Measurements from ENCODE around the gene CPOX.
A peak's percentile ranks its signal among the peaks of the same experiment; 100 is the strongest.
"Not testable (repeated sequence)": the region's sequence is repeated elsewhere in the genome, so short reads cannot be mapped to it uniquely, and the experiment has no call there.

Gene CPOX

DNA sequence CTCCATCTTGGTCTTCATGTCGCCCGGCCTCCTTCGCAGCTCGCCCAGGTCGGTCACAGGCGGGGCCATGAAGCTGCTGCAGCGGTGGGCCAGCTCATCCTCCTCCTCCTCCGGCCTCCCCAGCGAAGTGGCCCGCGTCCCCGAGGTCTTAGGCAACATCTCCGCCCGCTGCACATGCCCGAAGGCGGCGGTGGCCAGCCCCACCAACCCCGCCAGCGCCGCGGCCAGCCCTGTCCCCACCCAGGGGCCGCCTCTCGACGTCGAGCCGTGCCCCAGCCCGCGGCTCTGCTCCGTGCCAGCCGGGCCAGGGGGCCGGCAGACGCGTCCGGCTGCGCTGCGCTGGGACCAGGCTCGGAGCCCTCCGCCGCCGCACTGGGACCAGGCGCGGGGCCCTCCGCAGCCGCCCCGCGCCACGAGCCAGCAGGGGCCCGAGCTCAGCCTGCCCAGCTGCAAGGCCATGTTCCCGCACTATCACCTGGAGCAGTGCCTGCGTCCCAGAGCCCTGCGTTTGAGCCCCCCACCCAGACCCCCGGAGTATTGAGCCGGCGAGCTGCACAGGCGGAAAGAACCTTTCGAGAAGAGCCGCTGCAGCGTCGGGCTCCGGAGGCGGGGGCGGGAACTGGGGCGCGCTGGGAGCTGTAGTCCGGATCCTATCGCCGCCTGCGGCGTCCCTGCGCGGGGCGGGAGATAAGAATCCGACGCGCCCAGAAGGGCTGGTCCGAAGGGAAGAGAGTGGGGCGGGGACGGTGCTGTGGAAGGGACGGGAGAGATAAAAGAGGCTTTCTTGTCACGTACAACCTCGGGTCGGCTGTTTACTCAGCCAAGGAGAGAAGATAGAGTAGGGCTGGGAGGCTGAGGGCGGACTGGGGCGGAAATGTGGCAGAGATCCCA lies at the start of gene CPOX:
Gene CPOX (minus strand): TSS at position 566 of the 891 bp plus-strand sequence. CDS start 107 bp downstream, at position 459.
- DNase-seq (ENCODE audit: low read depth) = peak; percentile 90

GRCh38 chr3:98642769-98643168 lies 49.4 kb upstream of the CPOX start:
- DNase-seq (ENCODE audit: low read depth) = not testable (repeated sequence)

DNA sequence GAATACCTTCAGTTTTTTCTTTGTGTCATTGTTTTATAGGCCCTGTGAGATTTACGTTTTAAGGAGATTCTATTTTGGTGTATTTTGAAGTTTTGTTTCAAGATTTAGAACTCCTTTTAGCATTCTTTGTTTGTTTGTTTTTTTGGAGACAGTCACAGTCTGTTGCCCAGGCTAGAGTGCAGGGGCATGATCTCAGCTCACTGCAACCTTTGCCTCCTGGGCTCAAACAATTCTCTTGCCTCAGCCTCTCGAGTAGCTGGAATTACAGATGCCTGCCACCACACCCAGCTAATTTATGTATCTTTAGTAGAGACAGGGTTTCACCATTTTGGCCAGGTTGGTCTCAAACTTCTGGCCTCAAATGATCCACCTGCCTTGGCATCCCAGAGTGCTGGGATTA lies 48.3 kb upstream of the CPOX start:
- not testable (repeated sequence) for DNase-seq (ENCODE audit: low read depth)

DNA sequence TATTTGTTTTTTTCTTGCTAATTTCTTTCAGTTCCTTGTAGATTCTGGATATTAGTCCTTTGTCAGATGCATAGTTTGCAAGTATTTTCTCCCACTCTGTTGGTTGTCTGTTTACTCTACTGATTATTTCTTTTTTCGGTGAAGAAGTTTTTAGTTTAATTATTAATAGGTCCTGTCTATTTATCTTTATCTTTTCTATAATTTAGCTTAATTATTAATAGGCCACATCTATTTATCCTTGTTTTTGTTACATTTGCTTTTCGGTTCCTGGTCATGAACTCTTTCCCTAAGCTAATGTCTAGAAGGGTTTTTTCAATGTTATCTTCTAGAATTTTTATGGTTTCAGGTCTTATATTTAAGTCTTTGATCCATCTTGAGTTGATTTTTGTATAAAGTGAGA lies 45.1 kb upstream of the CPOX start:
- DNase-seq (ENCODE audit: low read depth) = not testable (repeated sequence)

DNA sequence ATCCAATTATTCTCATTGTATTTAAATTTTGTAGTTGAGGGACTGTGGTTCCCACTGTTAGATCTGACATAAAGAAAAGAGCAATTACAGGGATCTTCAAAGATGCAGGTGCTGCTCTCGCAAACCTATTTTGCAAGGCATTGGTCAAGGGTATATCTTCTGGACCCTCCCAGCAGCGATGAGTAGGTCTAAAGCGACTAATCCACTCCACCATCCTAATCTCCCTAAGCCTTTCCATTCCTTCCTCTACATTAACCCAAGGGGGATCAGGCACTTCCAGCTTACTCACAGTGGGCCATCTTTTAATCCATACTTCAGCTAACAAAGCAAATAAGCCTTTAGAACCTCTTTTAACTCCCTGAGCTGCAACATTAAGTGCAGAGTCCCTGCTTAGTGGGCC lies 37.0 kb upstream of the CPOX start:
- DNase-seq (ENCODE audit: low read depth) = no peak

DNA sequence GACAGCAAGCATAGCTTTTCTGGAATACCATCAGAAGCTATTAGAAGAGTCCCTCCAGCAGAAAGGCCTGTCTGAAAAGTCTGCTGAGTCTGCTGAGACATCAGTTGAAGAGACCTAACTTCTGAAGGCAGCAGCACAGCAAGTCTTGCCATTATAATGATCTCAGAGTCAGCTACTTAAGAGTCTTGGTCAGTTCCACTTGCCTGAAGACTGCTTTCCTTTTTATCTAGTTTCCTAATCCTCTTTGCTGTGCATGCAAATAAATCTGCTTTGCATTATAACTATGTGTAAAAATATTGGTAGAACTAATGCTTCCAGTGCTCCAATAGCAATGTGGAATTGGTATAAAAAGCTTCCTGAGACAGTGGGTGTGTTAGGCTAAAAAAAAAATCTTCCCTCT lies 34.9 kb upstream of the CPOX start:
- DNase-seq (ENCODE audit: low read depth) = no peak

GRCh38 chr3:98626151-98626550 lies 32.7 kb upstream of the CPOX start:
- no peak for DNase-seq (ENCODE audit: low read depth)

DNA sequence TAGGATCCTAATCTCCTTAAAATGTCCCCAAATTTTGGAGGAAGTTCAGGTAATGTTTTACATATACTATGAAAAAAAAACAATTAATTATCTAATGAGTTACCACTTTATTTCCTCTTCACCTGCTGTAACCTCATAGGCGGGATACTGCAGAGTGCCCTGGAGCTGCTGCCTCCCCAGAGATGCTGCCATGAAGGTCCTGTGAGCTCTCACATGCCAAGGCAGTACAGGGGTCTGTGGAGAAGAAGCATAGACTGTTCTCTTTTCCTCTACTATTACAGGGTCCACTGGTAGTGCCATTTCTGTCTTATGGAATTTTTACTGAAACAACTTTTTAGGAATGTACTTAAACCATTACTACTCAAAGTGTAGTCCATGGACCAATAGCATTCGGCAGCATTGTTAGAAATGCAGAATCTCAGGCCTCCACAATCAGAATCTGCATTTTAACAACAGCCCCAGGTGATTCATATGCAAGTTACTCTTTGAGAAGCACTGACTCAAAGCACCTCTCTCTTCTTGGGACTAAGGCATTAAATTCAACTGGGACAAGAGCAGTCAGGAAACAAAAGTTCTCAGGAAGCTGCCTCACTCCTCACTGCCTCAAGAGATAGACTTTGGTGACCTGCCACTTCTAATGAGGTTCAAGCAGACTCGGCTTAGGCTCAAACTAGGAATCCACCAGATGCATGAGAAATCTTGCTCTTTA lies 30.3 kb upstream of the CPOX start:
- no peak for DNase-seq (ENCODE audit: low read depth)

GRCh38 chr3:98617841-98618240 lies 24.4 kb upstream of the CPOX start:
- no peak for DNase-seq (ENCODE audit: low read depth)

DNA sequence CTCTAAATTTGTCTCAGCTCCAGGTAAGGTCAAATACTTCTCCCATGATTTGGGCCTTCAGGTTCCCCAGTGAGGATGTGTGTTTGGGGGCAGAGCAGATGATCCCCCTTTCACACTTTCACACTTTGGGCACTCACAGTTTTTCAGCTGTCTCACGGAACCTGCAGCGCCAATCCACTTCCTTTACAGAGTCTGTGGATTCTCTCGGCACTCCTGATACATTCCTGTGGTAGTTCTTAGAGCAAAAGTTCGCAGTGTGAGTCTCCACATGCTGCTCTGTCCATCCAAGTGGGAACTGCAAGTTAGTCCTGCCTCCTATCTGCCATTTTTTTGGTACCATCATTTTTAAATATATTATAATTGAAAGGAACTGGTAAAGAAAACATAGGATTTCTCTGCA lies 20.2 kb upstream of the CPOX start:
- DNase-seq (ENCODE audit: low read depth) = peak; percentile 61

- DNase-seq (ENCODE audit: low read depth) = no peak
These were observed 19.6 kb upstream of the CPOX start for GRCh38 chr3:98612996-98613517.

DNA sequence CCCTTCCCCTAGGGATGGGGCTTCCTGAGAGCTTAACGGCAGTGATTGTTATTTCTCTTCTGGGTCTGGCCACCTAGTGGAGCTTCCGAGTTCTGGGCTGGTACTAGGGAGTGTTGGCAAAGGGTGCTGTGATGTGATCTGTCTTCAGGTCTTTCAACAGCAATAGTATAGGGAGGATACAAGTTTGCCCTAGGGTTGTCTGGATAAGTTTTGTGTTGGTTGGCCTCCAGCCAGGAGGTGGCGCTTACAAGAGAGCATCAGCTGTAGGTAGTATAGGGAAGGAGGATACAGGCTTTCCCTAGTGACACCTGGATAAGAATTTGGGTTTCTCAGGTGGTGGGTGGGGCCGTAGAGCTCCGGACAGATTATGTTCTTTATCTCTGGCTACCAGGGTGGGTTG lies 19.2 kb upstream of the CPOX start:
- no peak for DNase-seq (ENCODE audit: low read depth)

GRCh38 chr3:98608029-98608428 lies 14.6 kb upstream of the CPOX start:
- DNase-seq (ENCODE audit: low read depth) = no peak

DNA sequence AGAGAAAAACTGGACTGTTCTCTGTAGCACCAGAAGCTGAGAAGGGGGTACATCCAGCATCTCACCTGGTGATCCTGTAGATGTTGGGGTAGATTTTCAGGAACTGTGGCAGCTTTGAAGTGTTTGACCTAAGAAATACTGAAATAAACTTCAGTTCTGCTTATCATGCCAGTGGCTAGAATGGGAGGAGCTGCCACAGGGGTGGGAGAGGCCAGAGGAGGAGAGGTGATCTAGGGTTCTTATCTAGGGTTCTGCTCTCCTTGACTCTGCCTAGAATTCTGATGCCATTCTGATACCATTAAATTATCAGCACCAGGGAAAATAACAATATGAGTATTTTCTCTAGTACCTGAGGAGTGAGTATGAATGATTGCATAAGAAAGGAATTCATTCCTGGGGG lies 10.2 kb upstream of the CPOX start:
- DNase-seq (ENCODE audit: low read depth) = no peak

GRCh38 chr3:98602078-98602678 lies 8.8 kb upstream of the CPOX start:
- DNase-seq (ENCODE audit: low read depth) = peak; percentile 76

- no peak for DNase-seq (ENCODE audit: low read depth)
These were observed 7.8 kb upstream of the CPOX start for GRCh38 chr3:98601180-98601579.

- no peak for DNase-seq (ENCODE audit: low read depth)
These were observed 7.1 kb upstream of the CPOX start for GRCh38 chr3:98600412-98601095.

DNA sequence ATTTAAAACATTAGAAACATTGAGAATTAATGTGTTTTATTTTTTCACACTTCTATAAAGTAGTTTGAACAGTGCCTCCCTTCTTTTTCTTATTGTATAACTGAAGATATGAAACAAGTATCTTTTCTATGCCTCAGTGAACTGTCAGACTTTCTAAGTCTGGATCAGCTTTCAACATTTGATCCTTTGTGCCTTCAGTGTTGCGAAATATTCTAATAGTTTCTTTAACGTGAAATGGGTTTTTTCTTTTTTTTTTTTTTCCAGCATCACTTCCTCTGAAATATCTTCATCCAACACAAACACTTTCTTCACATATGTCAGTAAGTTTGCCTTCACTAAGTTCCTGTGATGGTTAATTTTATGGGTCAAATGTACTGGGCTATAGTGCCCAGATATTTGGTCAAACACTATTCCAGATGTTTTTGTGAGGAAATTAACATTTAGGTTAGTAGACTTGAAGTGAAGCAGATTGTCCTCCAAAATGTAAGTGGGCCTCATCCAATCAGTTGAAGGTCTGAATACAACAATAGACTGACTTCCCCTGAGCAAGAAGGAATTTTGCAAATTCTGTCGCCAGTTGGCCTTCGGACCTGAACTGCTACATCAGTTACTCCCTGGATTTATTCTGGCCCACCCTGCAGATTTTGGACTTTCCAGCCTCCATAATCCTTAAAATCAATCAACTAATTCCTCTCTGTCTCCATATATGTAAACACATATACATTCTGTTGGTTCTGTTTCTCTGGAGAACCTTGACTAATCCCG lies 6.4 kb upstream of the CPOX start:
- no peak for DNase-seq (ENCODE audit: low read depth)

GRCh38 chr3:98598492-98598891 lies 5.1 kb upstream of the CPOX start:
- DNase-seq (ENCODE audit: low read depth) = no peak

DNA sequence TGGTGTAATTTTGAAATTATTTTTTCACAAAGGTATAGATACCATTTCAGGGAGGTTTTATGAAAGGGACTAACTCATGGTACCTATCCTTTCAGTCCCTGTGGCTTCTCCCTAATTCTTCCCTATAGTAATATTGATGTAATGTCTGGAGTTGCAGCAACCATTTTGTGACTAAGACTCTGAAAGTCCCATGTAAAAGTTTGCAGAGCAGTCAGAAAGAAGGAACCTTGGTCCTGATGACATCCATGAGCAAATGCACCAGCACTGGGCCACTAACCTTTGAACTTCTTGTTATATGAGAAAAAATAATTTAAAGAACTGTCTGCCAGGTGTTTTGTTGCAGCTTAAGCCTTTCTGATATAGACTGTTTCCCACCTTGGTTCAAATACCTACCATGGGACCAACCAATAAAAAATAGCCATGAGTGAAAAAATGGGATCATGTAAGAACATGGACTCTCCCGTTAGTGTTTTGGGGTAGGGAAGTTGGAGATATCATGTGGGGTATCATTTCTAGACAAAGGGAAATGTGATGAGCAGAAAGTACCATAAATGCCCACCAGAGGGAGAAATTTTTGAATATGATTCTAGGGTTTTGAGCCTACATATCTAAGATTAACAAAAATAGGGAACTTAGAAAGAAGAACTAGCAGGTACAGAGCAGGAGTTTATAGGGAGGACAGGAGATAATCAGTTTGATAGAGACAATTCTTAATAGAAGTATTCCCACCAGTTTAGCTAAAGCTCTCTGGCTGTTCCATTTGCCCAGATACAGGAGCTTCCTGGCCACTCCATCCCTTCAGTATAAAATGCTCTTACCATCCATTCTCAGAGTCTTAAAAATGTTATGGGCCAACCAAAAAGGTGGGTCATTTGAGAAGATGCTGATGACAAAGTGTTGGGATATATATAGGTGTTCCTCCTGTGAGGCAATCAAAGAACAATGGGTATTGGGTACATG lies 3.4 kb upstream of the CPOX start:
- no peak for DNase-seq (ENCODE audit: low read depth)

All from amniotic epithelial cell (primary cell).